GM23248 (cell line): ENCODE data around the gene LAMA2. TPM values are rescaled to one million over a fixed set of nuclear protein-coding genes. Genes with fewer than 3 reads are reported as not detected.

Experiments used
- DNase-seq: peaks from one replicate; pipeline ENCODE4 v3.0.0-alpha.2; 2015
- H2AFZ ChIP-seq: fragments of 200-600 bp; sonication (generic); 2 replicates; pipeline ENCODE4 v1.6.1; 2016; ENCODE audit warnings: antibody characterized with exemption
- H3F3A ChIP-seq: fragments of 200-600 bp; sonication (generic); 2 replicates; pipeline ENCODE4 v1.6.1; 2016; ENCODE audit warnings: mild to moderate bottlenecking, antibody characterized with exemption, mixed run types; ENCODE audit not compliant: insufficient read depth
- H3K27ac ChIP-seq: fragments of 200-600 bp; sonication (generic); 2 replicates; pipeline ENCODE4 v1.5.1; 2016; ENCODE audit warnings: mild to moderate bottlenecking
- H3K27me3 ChIP-seq: fragments of 200-600 bp; sonication (generic); replicated peaks from 2 replicates; pipeline ENCODE4 v1.6.1; 2016; ENCODE audit warnings: mild to moderate bottlenecking; ENCODE audit not compliant: insufficient read depth
- H3K36me3 ChIP-seq: fragments of 200-600 bp; sonication (generic); 2 replicates; pipeline ENCODE4 v1.6.1; 2016; ENCODE audit warnings: low read depth, mild to moderate bottlenecking
- H3K4me1 ChIP-seq: fragments of 200-600 bp; sonication (generic); 2 replicates; pipeline ENCODE4 v1.6.1; 2016; ENCODE audit warnings: mild to moderate bottlenecking; ENCODE audit not compliant: insufficient read depth
- H3K4me2 ChIP-seq: fragments of 200-600 bp; sonication (generic); one replicate; pipeline ENCODE4 v1.6.1; 2016; ENCODE audit warnings: mild to moderate bottlenecking; ENCODE audit not compliant: unreplicated experiment
- H3K4me3 ChIP-seq: fragments of 200-600 bp; sonication (generic); 2 replicates; pipeline ENCODE4 v1.5.1; 2016; ENCODE audit warnings: mild to moderate bottlenecking
- H3K79me2 ChIP-seq: fragments of 200-600 bp; sonication (generic); 2 replicates; pipeline ENCODE4 v1.6.1; 2016; ENCODE audit warnings: mild to moderate bottlenecking; ENCODE audit not compliant: insufficient read depth
- H3K9ac ChIP-seq: fragments of 200-600 bp; sonication (generic); 2 replicates; pipeline ENCODE4 v1.6.1; 2016; ENCODE audit warnings: mild to moderate bottlenecking
- H3K9me2 ChIP-seq: fragments of 200-600 bp; sonication (generic); 2 replicates; pipeline ENCODE4 v1.6.1; 2016; ENCODE audit warnings: mixed run types, mild to moderate bottlenecking, moderate library complexity; ENCODE audit not compliant: insufficient read depth
- H3K9me3 ChIP-seq: fragments of 200-600 bp; sonication (generic); one replicate; pipeline ENCODE4 v1.6.1; 2017; ENCODE audit warnings: low read depth
- H4K20me1 ChIP-seq: fragments of 200-600 bp; sonication (generic); 2 replicates; pipeline ENCODE4 v1.6.0; 2016; ENCODE audit not compliant: insufficient read depth
- EZH2 ChIP-seq: fragments of 200-600 bp; sonication (generic); IDR thresholded peaks from 2 replicates; pipeline ENCODE4 v1.6.1; 2018; ENCODE audit warnings: antibody characterized with exemption, mild to moderate bottlenecking; ENCODE audit not compliant: insufficient read depth, poor library complexity, severe bottlenecking
- EZH2phosphoT487 ChIP-seq: fragments of 200-600 bp; sonication (generic); IDR thresholded peaks from 2 replicates; pipeline ENCODE4 v1.6.1; 2018; ENCODE audit warnings: antibody characterized with exemption, moderate library complexity, mild to moderate bottlenecking, low read depth; ENCODE audit not compliant: insufficient read depth
- WGBS, 2 experiments: methylation state at CpG; one replicate each; pipeline ENCODE4 v1.1.6; 2015 to 2017; ENCODE audit warnings: low lambda C conversion rate in 2 of 2, low coverage in 1 of 2; ENCODE audit errors: missing lambda C conversion rate in 2 of 2; 5-methylcytosine and 5-hydroxymethylcytosine counted together
- in situ Hi-C: fragments of 300-500 bp; cut with MboI; formaldehyde crosslinking; loops from 2 replicates; pipeline ENCODE4 v1.15.0; 2020
- polyA plus RNA-seq: library from polyadenylated mRNA; unstranded; fragments of >200 nt; fragmentation: Nextera tagmentation; extraction: Ambion mirVana; gene quantifications from 2 replicates; pipeline ENCODE4 v1.2.1, GENCODE V29; 2016
- total RNA-seq: library from RNA; depleted of rRNA; stranded (reverse); fragments of >200 nt; shearing (Covaris generic); gene quantifications from 2 replicates; pipeline ENCODE4 v1.2.3, GENCODE V29; 2014

LAMA2 gene
- total and polyA plus RNA-seq, 2 experiments from 2014 or later: 8.3 to 31.1 TPM

- TF ChIP-seq EZH2phosphoT487 (no peak), EZH2 (no peak)
- no peak overlapping the region for H3K4me3 ChIP-seq
- no peak overlapping the region for H3K4me2 ChIP-seq
- DNase-seq: no peak
- in situ Hi-C loops: no loop called here
- H3K79me2 ChIP-seq: no peaks in the 10 kb centered on the region
- peaks cover 4% of the 10 kb centered on the region; the same call in 1 of the 2 replicates for H3F3A ChIP-seq
- peaks cover 21% of the 10 kb centered on the region for H3K4me1 ChIP-seq
- H3K36me3 ChIP-seq: no peaks in the 10 kb centered on the region
- H3K9me2 ChIP-seq: no peaks in the 10 kb centered on the region
- no peaks in the 10 kb centered on the region for H4K20me1 ChIP-seq
- no peaks in the 10 kb centered on the region for H3K9me3 ChIP-seq
- no peak overlapping the region for H3K27ac ChIP-seq
- no peaks in the 10 kb centered on the region for H3K27me3 ChIP-seq
- no peak overlapping the region for H3K9ac ChIP-seq
- H2AFZ ChIP-seq: no peak overlapping the region
Measured at GRCh38 chr6:129134535-129134934, 251.6 kb downstream of the LAMA2 start.

- Histone ChIP-seq H4K20me1 (no peaks in the 10 kb centered on the region), H3K9me2 (no peaks in the 10 kb centered on the region), H3K27me3 (no peaks in the 10 kb centered on the region), H2AFZ (no peak overlapping the region), H3K4me2 (peak overlapping the region; percentile 47), H3K4me1 (peaks cover 24% of the 10 kb centered on the region), H3K4me3 (no peak overlapping the region), H3F3A (peaks cover 4% of the 10 kb centered on the region; the same call in 1 of the 2 replicates), H3K9me3 (no peaks in the 10 kb centered on the region), H3K79me2 (no peaks in the 10 kb centered on the region), H3K9ac (no peak overlapping the region), H3K27ac (no peak overlapping the region), H3K36me3 (no peaks in the 10 kb centered on the region)
- in situ Hi-C loops: no loop called here
- peak; percentile 53 for DNase-seq
- TF ChIP-seq EZH2: no peak
- TF ChIP-seq EZH2phosphoT487: no peak
- 4 to 18% methylated on average over 1 of the region's 1 CpG for WGBS, 2 experiments
Measured at GRCh38 chr6:129135451-129135850, 252.5 kb downstream of the LAMA2 start.

- H3K4me1 ChIP-seq: peaks cover 37% of the 10 kb centered on the region
- in situ Hi-C loops: no loop called here
Measured at GRCh38 chr6:129136751-129137150, 253.8 kb downstream of the LAMA2 start.

GRCh38 chr6:129138739-129139405, 255.9 kb downstream of the LAMA2 start:
- no peaks in the 10 kb centered on the region for H3K36me3 ChIP-seq
- no peak overlapping the region for H3K27ac ChIP-seq
- in situ Hi-C loops: no loop called here
- no peak for TF ChIP-seq EZH2phosphoT487
- TF ChIP-seq EZH2: no peak
- H2AFZ ChIP-seq: no peak overlapping the region
- H3K79me2 ChIP-seq: no peaks in the 10 kb centered on the region
- peaks cover 32% of the 10 kb centered on the region for H3K4me1 ChIP-seq
- H3K4me2 ChIP-seq: no peak overlapping the region
- 67 to 69% methylated on average over 4 of the region's 4 CpGs for WGBS, 2 experiments
- H3K27me3 ChIP-seq: no peaks in the 10 kb centered on the region
- no peaks in the 10 kb centered on the region for H3K9me3 ChIP-seq
- H4K20me1 ChIP-seq: no peaks in the 10 kb centered on the region
- DNase-seq: no peak
- no peak overlapping the region for H3K4me3 ChIP-seq
- H3K9me2 ChIP-seq: no peaks in the 10 kb centered on the region
- no peak overlapping the region for H3K9ac ChIP-seq
- peaks cover 16% of the 10 kb centered on the region for H3F3A ChIP-seq

More at GRCh38 chr6:129136751-129137150, 253.8 kb downstream of the LAMA2 start:
- H3K9me2 ChIP-seq: no peaks in the 10 kb centered on the region
- H3K27me3 ChIP-seq: no peaks in the 10 kb centered on the region
- H2AFZ ChIP-seq: no peak overlapping the region
- no peak overlapping the region for H3K9ac ChIP-seq
- WGBS, 2 experiments: 93 to 94% methylated on average over 4 of the region's 4 CpGs
- H4K20me1 ChIP-seq: no peaks in the 10 kb centered on the region
- TF ChIP-seq EZH2phosphoT487 (no peak), EZH2 (no peak)
- no peaks in the 10 kb centered on the region for H3K9me3 ChIP-seq
- DNase-seq: no peak
- no peaks in the 10 kb centered on the region for H3K79me2 ChIP-seq
- no peak overlapping the region for H3K4me3 ChIP-seq
- H3K27ac ChIP-seq: no peak overlapping the region
- no peaks in the 10 kb centered on the region for H3K36me3 ChIP-seq
- no peak overlapping the region for H3K4me2 ChIP-seq
- peaks cover 15% of the 10 kb centered on the region for H3F3A ChIP-seq

DNA sequence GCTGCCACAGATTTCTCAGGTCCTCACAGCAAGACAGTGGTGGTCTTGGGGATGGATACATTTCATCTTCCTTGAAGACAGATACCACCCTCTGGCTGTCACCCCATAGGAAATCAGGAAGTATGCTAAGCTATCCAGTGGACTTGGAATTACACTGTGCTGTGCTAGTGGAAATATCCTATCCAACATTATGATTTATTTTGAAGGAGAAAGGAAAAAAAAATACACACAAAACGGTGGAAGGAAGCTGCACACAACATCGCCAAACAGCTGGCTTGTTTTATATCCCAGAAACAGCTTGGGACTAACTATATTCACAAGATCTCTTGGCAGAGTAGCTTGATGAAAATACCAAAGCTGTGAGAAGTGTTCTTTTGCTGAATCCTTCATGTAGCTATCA, 257.6 kb downstream of the LAMA2 start:
- no peaks in the 10 kb centered on the region for H3K9me2 ChIP-seq
- WGBS, 2 experiments: 7 to 8% methylated on average over 2 of the region's 2 CpGs
- H3K27ac ChIP-seq: no peak overlapping the region
- H3F3A ChIP-seq: peaks cover 12% of the 10 kb centered on the region
- DNase-seq: peak; percentile 54
- no peaks in the 10 kb centered on the region for H3K36me3 ChIP-seq
- no peaks in the 10 kb centered on the region for H4K20me1 ChIP-seq
- peaks cover 18% of the 10 kb centered on the region for H3K4me1 ChIP-seq
- H3K79me2 ChIP-seq: no peaks in the 10 kb centered on the region
- peak overlapping the region; percentile 30 for H3K4me2 ChIP-seq
- no peak overlapping the region for H3K4me3 ChIP-seq
- H3K9me3 ChIP-seq: no peaks in the 10 kb centered on the region
- no peaks in the 10 kb centered on the region for H3K27me3 ChIP-seq
- H3K9ac ChIP-seq: no peak overlapping the region
- in situ Hi-C loops: no loop called here
- 0 out of 2 replicates have a peak overlapping the region, but pooled peaks have one; percentile 14 for H2AFZ ChIP-seq
- TF ChIP-seq EZH2phosphoT487 (no peak), EZH2 (no peak)
